Natural killer cell (primary cell): Measurements from ENCODE around the gene TACC2. TPM values are rescaled to one million over a fixed set of nuclear protein-coding genes. Genes with fewer than 3 reads are reported as not detected.
A peak's percentile ranks its signal among the peaks of the same experiment; 100 is the strongest.

Experiments
- ATAC-seq, 3 donors: fragments of 150-1000 bp in 2 of 3; fragments of 200-7000 bp in 1 of 3; cut with Tn5 transposase; 1 replicate in 1 of 3; 2 replicates in 2 of 3; pipeline ENCODE4 v1.10.0; 2021; ENCODE audit warnings: mild to moderate bottlenecking in 2 of 3, moderate library complexity in 2 of 3
- DNase-seq, 2 donors: peaks; one replicate each; pipeline versions ENCODE4 v3.0.0 to v3.0.0-alpha.2; 2013 to 2021; ENCODE audit warnings: mixed read lengths in 1 of 2
- H3K27ac ChIP-seq: one replicate; pipeline ENCODE4 v1.5.1; 2013; ENCODE audit warnings: mild to moderate bottlenecking, low read length
- H3K27me3 ChIP-seq: one replicate; pipeline ENCODE4 v1.6.1; 2013; ENCODE audit warnings: low read length; ENCODE audit not compliant: control insufficient read depth, insufficient read depth
- H3K36me3 ChIP-seq: one replicate; pipeline ENCODE4 v1.6.1; 2013; ENCODE audit warnings: low read length; ENCODE audit not compliant: control insufficient read depth, insufficient read depth
- H3K4me1 ChIP-seq: one replicate; pipeline ENCODE4 v1.6.1; 2013; ENCODE audit warnings: low read length; ENCODE audit not compliant: control insufficient read depth, insufficient read depth
- H3K4me3 ChIP-seq: one replicate; pipeline ENCODE4 v1.5.1; 2013; ENCODE audit warnings: low read length
- H3K9me3 ChIP-seq: one replicate; pipeline ENCODE4 v1.6.1; 2013; ENCODE audit warnings: low read length; ENCODE audit not compliant: control insufficient read depth, insufficient read depth
- H3K27ac Mint-ChIP-seq, 2 donors: one replicate each; pipeline ENCODE4 v1.8.0; 2022; ENCODE audit warnings: mild to moderate bottlenecking in 2 of 2, mixed read lengths in 2 of 2, moderate library complexity in 1 of 2
- H3K27me3 Mint-ChIP-seq, 2 donors: one replicate each; pipeline ENCODE4 v1.8.0; 2022; ENCODE audit warnings: low read depth in 2 of 2, mixed read lengths in 2 of 2
- H3K36me3 Mint-ChIP-seq: one replicate; pipeline ENCODE4 v1.8.0; 2022; ENCODE audit warnings: mixed read lengths
- H3K4me1 Mint-ChIP-seq, 2 donors: one replicate each; pipeline ENCODE4 v1.8.0; 2022; ENCODE audit warnings: mixed read lengths in 2 of 2
- H3K4me3 Mint-ChIP-seq: one replicate; pipeline ENCODE4 v1.8.0; 2022; ENCODE audit warnings: mild to moderate bottlenecking, moderate library complexity, mixed read lengths
- H3K9me3 Mint-ChIP-seq, 2 donors: one replicate each; pipeline ENCODE4 v1.8.0; 2022; ENCODE audit warnings: mixed read lengths in 2 of 2
- CTCF ChIP-seq: fragments of 200-600 bp; IDR thresholded peaks from one replicate; pipeline ENCODE4 v1.8.0; 2022; ENCODE audit warnings: antibody characterized with exemption
- WGBS: methylation state at CpG from one replicate; pipeline ENCODE4 v1.1.7; 2013; ENCODE audit warnings: missing lambda C conversion rate; ENCODE audit not compliant: insufficient coverage; 5-methylcytosine and 5-hydroxymethylcytosine counted together
- intact Hi-C: fragments of 100-400 bp; cut with micrococcal nuclease; formaldehyde crosslinking; loops from one replicate; pipeline ENCODE4 v1.14.2; 2022
- total RNA-seq, 4 donors: library from RNA; stranded (reverse); fragments of 120-200 nt in 1 of 4; gene quantifications; one replicate each; pipeline versions ENCODE4 v1.2.3 to v1.2.4, GENCODE V29; 2013 to 2022

Gene TACC2
- total RNA-seq, 3 donors from 2014 or later (not counting 1 experiment from before 2014, with no cell fraction given): not detected

DNA sequence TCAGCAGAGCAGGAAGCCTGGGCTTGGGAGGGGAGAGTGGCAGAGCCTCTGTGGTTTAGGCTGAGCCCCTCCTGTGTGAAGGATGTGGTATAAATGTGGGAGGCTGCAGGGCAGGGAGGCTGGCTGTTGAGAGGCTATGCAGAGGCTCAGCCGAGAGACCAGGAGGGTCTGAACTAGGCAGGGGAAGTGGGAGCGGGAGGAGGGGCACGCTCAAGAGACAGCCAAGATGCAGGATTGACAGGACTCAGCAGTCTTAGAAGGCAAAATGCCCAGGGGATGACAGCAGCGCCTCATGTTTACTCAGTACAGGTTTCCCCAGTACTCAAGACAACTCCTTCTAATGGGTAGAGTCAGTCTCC, 306.5 kb downstream of the TACC2 start:
- 74% methylated on average over 4 of the region's 4 CpGs for WGBS
- peak overlapping the region in 1 of 2 donors; percentile 27 for H3K27ac Mint-ChIP-seq

GRCh38 chr10:122296363-122297120, 307.6 kb downstream of the TACC2 start:
- TF ChIP-seq CTCF: no peak
- Histone ChIP-seq H3K9me3 (no peaks in the 10 kb centered on the region), H3K4me1 (peaks cover 24% of the 10 kb centered on the region), H3K36me3 (no peaks in the 10 kb centered on the region), H3K27ac (no peak overlapping the region), H3K27me3 (no peaks in the 10 kb centered on the region), H3K4me3 (no peak overlapping the region)
- intact Hi-C loops: no loop called here
- Mint-ChIP-seq H3K9me3 (no peaks in the 10 kb centered on the region), H3K4me3 (no peak overlapping the region), H3K27ac (no peak overlapping the region), H3K4me1 (peaks cover 18 to 21% of the 10 kb centered on the region in 2 donors), H3K27me3 (peaks cover 7 to 14% of the 10 kb centered on the region in 2 donors), H3K36me3 (no peaks in the 10 kb centered on the region)
- DNase-seq (no peak), ATAC-seq (no peak)
- WGBS: 87% methylated on average over 6 of the region's 8 CpGs

More for the DNA sequence above, 306.5 kb downstream of the TACC2 start:
- Histone ChIP-seq H3K9me3 (no peaks in the 10 kb centered on the region), H3K36me3 (no peaks in the 10 kb centered on the region), H3K4me1 (peaks cover 17% of the 10 kb centered on the region), H3K4me3 (no peak overlapping the region), H3K27me3 (no peaks in the 10 kb centered on the region), H3K27ac (no peak overlapping the region)
- DNase-seq (no peak), ATAC-seq (no peak)
- Mint-ChIP-seq H3K9me3 (no peaks in the 10 kb centered on the region), H3K27me3 (peaks cover 7 to 14% of the 10 kb centered on the region in 2 donors), H3K36me3 (no peaks in the 10 kb centered on the region), H3K4me1 (peaks cover 18 to 21% of the 10 kb centered on the region in 2 donors), H3K4me3 (no peak overlapping the region)
- no peak for TF ChIP-seq CTCF
- intact Hi-C loops: no loop called here

DNA sequence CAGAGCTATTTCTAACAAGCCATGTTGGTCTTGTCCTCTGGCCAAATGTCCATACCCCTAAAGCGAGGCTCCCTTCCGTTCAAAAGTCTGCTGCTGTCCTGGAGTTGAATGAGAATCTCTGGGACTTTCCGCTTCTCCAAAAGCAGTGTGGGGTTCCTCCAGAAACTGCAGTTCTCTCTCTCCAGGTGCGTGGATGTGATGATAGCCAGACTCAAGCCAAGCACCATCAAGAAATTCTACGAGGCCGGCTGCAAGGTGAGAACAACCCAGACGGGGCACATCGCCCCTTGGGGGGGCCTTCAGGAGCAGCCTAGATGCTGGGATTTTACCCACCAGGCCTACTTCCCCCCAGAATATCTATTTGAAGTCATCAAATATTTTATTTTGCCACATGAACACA, 308.6 kb downstream of the TACC2 start:
- no peak overlapping the region for H3K4me3 Mint-ChIP-seq
- no peaks in the 10 kb centered on the region for H3K9me3 ChIP-seq
- peaks cover 28% of the 10 kb centered on the region for H3K4me1 ChIP-seq
- WGBS: 87% methylated on average over 8 of the region's 8 CpGs
- intact Hi-C loops: no loop called here
- DNase-seq: no peak
- H3K36me3 Mint-ChIP-seq: no peaks in the 10 kb centered on the region
- peaks cover 12 to 14% of the 10 kb centered on the region in 2 donors for H3K27me3 Mint-ChIP-seq
- peaks cover 18 to 21% of the 10 kb centered on the region in 2 donors for H3K4me1 Mint-ChIP-seq
- no peak overlapping the region for H3K27ac ChIP-seq
- H3K27ac Mint-ChIP-seq: no peak overlapping the region
- ATAC-seq: no peak
- no peaks in the 10 kb centered on the region for H3K9me3 Mint-ChIP-seq
- no peak overlapping the region for H3K4me3 ChIP-seq
- TF ChIP-seq CTCF: no peak
- no peaks in the 10 kb centered on the region for H3K36me3 ChIP-seq
- no peaks in the 10 kb centered on the region for H3K27me3 ChIP-seq
